SH-SY5Y (cell line): ENCODE data around the gene FAM98A.

Source experiments
- GATA2 ChIP-seq: IDR thresholded peaks from 2 replicates; pipeline ENCODE4 v1.6.1; 2011; ENCODE audit warnings: mild to moderate bottlenecking, low read depth, low read length
- GATA3 ChIP-seq: IDR thresholded peaks from 2 replicates; pipeline ENCODE4 v1.6.1; 2011; ENCODE audit warnings: low read depth, mild to moderate bottlenecking, low read length, moderate library complexity

- TF ChIP-seq GATA3: no peak
- peak; percentile 59 for TF ChIP-seq GATA2
Measured at GRCh38 chr2:33599175-33599942, at the start of gene FAM98A.
